ENCODE data around the gene KCNG2. TPM values are rescaled to one million over a fixed set of nuclear protein-coding genes. Genes with fewer than 3 reads are reported as not detected.

Gene KCNG2
- total RNA-seq, 1 donor = not detected

GRCh38 chr18:79853303-79853992, 55.7 kb downstream of the KCNG2 start:
- H3K4me3 ChIP-seq (ENCODE audit: low read depth, low read length) = no peak overlapping the region
- DNase-seq (ENCODE audit: low read depth) = no peak
- TF ChIP-seq, protein P1, sequence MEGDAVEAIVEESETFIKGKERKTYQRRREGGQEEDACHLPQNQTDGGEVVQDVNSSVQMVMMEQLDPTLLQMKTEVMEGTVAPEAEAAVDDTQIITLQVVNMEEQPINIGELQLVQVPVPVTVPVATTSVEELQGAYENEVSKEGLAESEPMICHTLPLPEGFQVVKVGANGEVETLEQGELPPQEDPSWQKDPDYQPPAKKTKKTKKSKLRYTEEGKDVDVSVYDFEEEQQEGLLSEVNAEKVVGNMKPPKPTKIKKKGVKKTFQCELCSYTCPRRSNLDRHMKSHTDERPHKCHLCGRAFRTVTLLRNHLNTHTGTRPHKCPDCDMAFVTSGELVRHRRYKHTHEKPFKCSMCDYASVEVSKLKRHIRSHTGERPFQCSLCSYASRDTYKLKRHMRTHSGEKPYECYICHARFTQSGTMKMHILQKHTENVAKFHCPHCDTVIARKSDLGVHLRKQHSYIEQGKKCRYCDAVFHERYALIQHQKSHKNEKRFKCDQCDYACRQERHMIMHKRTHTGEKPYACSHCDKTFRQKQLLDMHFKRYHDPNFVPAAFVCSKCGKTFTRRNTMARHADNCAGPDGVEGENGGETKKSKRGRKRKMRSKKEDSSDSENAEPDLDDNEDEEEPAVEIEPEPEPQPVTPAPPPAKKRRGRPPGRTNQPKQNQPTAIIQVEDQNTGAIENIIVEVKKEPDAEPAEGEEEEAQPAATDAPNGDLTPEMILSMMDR (IDR thresholded peaks at IDR 0.05; ENCODE audit: insufficient read depth, low read length) = no peak

- TF ChIP-seq, protein P1 (IDR thresholded peaks at IDR 0.05; ENCODE audit: insufficient read depth, low read length) = no peak
- no peak overlapping the region for H3K4me3 ChIP-seq (ENCODE audit: low read depth, low read length)
- no peak for DNase-seq (ENCODE audit: low read depth)
Measured at GRCh38 chr18:79853993-79854364, 56.2 kb downstream of the KCNG2 start.

DNA sequence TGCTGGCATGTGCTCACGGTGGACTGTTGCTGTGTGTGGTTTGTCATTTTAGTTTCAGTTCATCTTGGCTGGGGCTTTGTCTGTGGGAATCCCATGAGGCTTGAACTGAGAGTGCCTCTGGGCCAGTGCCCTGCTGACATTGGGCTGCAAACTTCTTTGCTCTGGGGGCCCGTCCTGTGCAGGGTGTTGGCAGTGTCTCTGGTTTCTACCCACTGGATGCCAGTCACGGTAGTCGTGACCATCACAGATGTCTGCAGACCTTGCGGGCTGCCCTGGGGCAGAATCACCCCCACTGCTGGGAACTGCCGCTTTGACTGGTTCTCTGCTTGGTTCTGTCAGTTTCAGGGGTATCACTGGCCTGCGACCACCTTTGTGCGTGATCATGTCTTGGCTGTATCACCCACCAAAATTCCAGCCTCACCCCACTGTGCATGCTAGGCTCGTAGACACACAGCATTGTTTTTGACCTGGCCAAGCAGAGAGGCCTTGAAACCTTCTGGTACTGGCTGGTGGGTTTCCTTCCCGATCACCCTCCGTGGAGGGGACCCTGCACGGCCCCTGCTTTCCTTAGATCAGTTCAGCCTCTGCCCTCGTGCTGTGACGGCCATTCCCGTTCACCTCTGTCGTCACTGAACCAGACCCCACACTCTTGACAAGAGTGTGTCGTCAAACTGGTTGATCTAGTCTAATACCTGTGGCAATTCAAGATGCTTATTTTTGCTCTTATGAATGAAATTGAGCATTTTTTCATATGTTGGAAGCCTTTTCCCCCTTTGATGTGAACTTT, 57.6 kb downstream of the KCNG2 start:
- H3K4me3 ChIP-seq (ENCODE audit: low read depth, low read length) = no peak overlapping the region
- no peak for DNase-seq (ENCODE audit: low read depth)
- TF ChIP-seq, protein P1 (IDR thresholded peaks at IDR 0.05; ENCODE audit: insufficient read depth, low read length) = no peak

DNA sequence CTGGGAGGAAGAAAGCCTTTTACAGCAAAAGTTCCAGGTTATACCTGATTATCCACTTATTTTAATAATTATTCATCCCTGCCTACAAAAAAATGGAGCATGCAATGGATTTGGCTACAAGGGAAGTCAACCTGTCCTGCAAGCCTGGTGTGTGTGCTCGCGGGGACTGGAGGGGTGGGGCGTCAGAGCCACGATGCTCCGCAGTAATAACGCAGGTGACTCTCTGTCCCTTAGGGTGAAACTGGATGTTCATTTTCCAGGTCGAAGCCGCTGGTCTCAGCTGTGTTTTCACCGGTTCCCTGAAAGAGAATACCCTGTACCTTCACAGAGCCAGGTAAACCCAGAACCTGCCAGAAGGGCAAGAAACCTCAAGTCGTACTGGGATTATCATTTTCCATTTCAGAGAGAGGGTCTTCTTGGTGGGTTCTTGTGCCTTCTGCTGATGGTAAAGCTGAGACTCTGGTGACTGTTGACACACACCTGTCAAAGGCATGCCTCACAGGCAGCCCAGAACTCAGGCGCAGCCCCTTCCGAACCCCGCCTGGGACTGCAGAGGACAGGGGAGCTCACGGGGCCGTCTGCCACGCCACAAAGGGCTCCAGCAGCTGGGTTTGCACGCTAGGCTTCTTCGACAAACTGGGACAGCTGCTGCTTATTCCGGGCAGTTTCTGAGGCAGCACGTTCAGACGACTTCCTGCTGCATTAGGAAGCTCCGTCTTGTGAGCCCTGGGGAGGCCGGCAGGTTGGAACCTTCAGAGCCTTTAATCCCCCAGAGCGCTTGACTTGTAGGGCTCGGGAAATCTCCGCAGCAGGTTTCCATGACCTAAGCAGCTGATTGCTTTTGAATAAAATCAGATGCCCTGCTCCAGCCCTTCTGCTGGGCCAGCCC, 58.6 kb downstream of the KCNG2 start:
- peak; percentile 5 for DNase-seq (ENCODE audit: low read depth)
- no peak overlapping the region for H3K4me3 ChIP-seq (ENCODE audit: low read depth, low read length)
- TF ChIP-seq, protein P1 (IDR thresholded peaks at IDR 0.05; ENCODE audit: insufficient read depth, low read length) = no peak

DNA sequence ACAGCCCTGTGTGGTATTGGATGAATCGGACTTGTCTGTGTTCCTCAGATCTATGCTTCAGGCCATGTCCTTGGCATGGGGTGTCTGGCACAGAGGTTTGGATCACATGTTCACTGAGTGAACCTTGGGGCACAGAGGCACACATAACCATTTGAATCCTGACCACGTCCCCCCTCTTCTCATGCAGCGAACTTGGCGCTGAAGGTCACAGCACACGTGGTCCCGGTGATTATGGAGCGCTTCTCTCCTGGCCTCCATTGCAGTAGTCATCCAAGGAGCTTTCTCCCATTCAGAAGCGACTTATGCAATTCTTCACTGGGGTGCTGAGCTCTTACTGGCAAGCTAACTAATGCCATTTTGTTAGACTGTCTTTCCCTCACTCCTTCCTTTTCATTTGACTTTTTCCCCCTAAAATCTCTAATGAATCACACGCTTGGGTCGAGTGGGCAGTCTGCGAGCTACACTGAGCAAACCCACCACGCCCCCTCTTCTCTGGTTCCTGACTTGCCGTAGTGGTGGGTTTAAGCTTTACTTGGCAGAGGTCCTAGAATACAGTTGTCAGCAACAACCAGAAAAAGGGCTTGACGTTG, 59.4 kb downstream of the KCNG2 start:
- TF ChIP-seq, protein P1 (IDR thresholded peaks at IDR 0.05; ENCODE audit: insufficient read depth, low read length) = no peak
- no peak overlapping the region for H3K4me3 ChIP-seq (ENCODE audit: low read depth, low read length)
- peak; percentile 58 for DNase-seq (ENCODE audit: low read depth)

DNA sequence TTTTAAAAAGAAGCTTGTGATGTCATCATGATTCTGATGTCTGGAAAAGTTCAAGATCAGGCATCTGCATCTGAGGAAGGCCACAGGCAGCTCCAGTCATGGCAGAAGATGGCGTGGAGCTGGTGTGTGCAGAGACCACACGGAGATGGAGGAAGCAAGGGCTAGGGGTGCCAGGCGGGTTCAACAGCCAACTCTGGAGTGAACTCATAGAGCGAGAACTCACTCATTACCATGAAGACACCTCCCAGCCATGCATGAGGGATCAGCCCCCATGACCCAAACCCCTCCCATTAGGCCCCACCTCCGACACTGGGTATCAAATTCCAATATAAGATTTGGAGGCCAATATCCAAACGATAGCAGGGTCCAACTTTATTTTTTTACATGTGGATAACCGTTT, 61.6 kb downstream of the KCNG2 start:
- TF ChIP-seq, protein P1 (IDR thresholded peaks at IDR 0.05; ENCODE audit: insufficient read depth, low read length) = no peak
- no peak for DNase-seq (ENCODE audit: low read depth)
- no peak overlapping the region for H3K4me3 ChIP-seq (ENCODE audit: low read depth, low read length)
